ENCODE results near the gene PELI2.

The PELI2 gene

DNA sequence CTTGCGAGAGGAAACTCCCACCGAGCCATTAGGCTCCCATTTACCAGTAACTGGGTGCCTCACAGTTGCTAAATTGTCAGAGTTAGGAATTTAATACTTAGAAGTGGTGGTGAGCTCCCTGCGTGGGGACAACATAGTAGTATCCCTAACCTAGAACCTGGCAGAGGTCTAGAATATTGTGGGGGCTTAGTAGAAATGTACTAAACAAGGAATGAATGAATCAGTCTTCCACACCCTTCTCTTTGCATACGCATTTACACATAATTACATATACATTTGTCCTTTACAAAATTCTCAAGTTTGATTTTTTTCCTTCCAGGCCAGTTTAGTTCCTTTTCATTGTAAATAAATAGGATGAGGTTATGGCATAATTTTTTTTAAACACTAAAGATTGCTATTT, 24.1 kb downstream of the PELI2 start:
- H3K36me3 ChIP-seq = no peaks in the 10 kb centered on the region
- no peak for DNase-seq
- TF ChIP-seq, protein P1, sequence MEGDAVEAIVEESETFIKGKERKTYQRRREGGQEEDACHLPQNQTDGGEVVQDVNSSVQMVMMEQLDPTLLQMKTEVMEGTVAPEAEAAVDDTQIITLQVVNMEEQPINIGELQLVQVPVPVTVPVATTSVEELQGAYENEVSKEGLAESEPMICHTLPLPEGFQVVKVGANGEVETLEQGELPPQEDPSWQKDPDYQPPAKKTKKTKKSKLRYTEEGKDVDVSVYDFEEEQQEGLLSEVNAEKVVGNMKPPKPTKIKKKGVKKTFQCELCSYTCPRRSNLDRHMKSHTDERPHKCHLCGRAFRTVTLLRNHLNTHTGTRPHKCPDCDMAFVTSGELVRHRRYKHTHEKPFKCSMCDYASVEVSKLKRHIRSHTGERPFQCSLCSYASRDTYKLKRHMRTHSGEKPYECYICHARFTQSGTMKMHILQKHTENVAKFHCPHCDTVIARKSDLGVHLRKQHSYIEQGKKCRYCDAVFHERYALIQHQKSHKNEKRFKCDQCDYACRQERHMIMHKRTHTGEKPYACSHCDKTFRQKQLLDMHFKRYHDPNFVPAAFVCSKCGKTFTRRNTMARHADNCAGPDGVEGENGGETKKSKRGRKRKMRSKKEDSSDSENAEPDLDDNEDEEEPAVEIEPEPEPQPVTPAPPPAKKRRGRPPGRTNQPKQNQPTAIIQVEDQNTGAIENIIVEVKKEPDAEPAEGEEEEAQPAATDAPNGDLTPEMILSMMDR (IDR thresholded peaks at IDR 0.05; ENCODE audit: low read depth, low read length) = no peak
- H3K4me3 ChIP-seq (ENCODE audit: low read depth, low read length) = no peak overlapping the region
- H3K9me3 ChIP-seq = no peaks in the 10 kb centered on the region
- no peaks in the 10 kb centered on the region; the same call in 1 of the 2 replicates for H3K27me3 ChIP-seq
- H3K4me1 ChIP-seq = peaks cover 6% of the 10 kb centered on the region; the same call in 1 of the 2 replicates

DNA sequence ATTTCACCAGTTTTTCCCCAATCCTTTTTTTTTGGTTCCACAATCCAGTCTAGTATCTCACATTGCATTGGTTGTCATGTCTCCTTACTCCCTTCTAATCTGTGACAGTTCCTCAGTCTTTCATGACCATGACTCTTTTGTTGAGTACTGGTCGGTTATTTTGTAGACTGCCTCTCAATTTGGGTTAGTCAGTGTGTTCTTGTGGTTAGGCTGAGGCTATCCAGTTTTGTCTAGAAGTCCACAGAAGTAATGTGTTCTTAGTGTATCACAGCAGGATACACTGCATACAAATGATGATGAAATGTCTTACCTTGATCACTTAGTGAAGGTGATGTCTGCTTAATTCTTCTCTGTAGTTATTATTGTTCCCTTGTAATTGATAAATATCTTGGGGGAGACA, 24.8 kb downstream of the PELI2 start:
- DNase-seq = no peak
- Histone ChIP-seq H3K36me3 (no peaks in the 10 kb centered on the region), H3K27me3 (no peaks in the 10 kb centered on the region; the same call in 1 of the 2 replicates), H3K9me3 (no peaks in the 10 kb centered on the region), H3K4me1 (peaks cover under 1% of the 10 kb centered on the region; the same call in 1 of the 2 replicates), H3K4me3 (ENCODE audit: low read depth, low read length) (no peak overlapping the region)
- TF ChIP-seq, protein P1 (IDR thresholded peaks at IDR 0.05; ENCODE audit: low read depth, low read length) = no peak

DNA sequence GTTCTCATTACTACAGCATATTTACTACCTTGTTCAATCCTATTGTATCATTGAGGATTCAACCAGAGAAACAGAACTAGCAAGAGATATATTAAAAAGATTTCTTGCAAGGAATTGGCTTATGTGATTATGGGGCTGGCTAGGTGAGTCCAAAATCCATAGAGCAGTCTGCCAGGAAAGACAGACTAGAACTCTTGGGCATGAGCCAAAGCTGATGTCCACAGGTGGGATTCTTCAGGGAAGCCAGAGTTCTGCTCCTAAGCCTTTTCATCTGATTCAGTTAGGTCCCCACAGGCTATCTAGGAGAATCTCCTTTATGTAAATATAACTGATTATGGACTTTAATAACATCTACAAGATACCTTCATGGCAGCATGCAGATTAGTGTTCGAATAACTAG, 26.0 kb downstream of the PELI2 start:
- no peak for DNase-seq
- H3K27me3 ChIP-seq = no peaks in the 10 kb centered on the region
- no peaks in the 10 kb centered on the region for H3K9me3 ChIP-seq
- H3K4me1 ChIP-seq = no peaks in the 10 kb centered on the region; the same call in 1 of the 2 replicates
- H3K4me3 ChIP-seq (ENCODE audit: low read depth, low read length) = no peak overlapping the region
- H3K36me3 ChIP-seq = no peaks in the 10 kb centered on the region
- TF ChIP-seq, protein P1 (IDR thresholded peaks at IDR 0.05; ENCODE audit: low read depth, low read length) = no peak

DNA sequence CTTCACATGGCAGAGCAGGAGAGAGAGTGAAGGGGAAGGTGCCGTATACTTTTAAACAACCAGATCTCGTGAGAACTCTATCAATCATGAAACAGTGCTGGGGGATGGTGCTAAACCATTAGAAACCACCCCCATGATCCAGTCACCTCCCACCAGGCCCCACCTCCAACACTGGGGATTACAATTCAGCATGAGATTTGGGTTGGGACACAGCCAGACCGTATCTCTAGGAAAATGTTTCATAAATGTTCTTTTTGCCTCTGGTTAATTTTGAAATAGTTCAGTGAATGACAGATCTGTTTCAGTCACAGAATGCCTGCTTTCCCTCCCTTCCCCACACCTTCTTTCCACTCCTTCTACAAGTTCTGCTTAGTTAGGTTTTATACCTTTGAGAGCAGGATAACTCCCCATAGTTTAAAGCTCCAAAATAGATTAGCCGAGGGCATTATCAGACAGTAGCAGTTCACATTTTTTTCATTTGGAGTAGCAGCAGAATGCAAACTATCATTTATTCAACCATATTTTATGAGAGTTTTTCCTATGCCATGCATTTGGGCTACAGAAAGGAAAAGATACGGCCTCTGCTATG, 27.1 kb downstream of the PELI2 start:
- H3K9me3 ChIP-seq = no peaks in the 10 kb centered on the region
- H3K4me3 ChIP-seq (ENCODE audit: low read depth, low read length) = no peak overlapping the region
- TF ChIP-seq, protein P1 (IDR thresholded peaks at IDR 0.05; ENCODE audit: low read depth, low read length) = no peak
- DNase-seq = no peak
- H3K36me3 ChIP-seq = no peaks in the 10 kb centered on the region
- no peaks in the 10 kb centered on the region for H3K27me3 ChIP-seq
- no peaks in the 10 kb centered on the region; the same call in 1 of the 2 replicates for H3K4me1 ChIP-seq

DNA sequence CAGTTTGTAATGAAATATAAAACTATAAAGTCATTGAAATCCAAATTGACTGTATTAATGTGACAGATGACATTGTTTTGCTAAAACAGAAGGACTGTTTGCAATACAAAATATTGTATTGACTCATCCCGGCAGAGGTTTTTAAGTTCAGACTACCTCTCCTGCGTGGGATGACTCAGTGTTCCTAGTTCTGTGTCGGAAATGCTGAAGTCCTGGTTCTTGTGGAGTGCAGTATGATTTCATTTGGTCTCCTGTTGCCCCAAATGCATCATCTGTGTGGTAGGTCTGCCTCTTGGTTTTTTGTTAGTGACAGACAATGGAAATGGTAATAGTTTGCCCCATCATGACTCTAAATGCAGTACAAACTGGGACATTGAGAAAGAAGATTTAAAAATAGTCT, 27.8 kb downstream of the PELI2 start:
- no peaks in the 10 kb centered on the region for H3K27me3 ChIP-seq
- TF ChIP-seq, protein P1 (IDR thresholded peaks at IDR 0.05; ENCODE audit: low read depth, low read length) = no peak
- no peak overlapping the region for H3K4me3 ChIP-seq (ENCODE audit: low read depth, low read length)
- H3K4me1 ChIP-seq = no peaks in the 10 kb centered on the region; the same call in 1 of the 2 replicates
- DNase-seq = no peak
- H3K36me3 ChIP-seq = no peaks in the 10 kb centered on the region
- H3K9me3 ChIP-seq = no peaks in the 10 kb centered on the region

DNA sequence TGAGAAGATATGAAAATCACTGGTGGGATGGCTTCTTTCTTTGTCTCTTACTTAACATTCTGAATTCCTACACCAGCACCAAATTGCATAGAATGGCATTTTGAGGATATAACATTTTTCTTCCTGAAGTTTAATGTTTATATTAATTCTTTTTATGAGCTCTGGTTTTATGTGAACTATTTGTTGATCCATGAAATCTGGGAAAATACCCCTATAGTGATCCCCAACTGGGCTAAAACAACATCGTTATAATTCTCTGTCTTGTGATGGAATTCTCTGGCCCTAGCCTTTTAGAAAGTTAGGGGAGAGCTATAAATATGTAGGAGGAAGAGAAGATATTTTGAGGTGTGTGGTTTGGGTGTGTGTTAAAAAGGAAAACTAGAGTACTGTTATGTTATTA, 29.2 kb downstream of the PELI2 start:
- no peak overlapping the region for H3K4me3 ChIP-seq (ENCODE audit: low read depth, low read length)
- DNase-seq = no peak
- no peaks in the 10 kb centered on the region for H3K36me3 ChIP-seq
- TF ChIP-seq, protein P1 (IDR thresholded peaks at IDR 0.05; ENCODE audit: low read depth, low read length) = no peak
- no peaks in the 10 kb centered on the region; the same call in 1 of the 2 replicates for H3K4me1 ChIP-seq
- H3K9me3 ChIP-seq = no peaks in the 10 kb centered on the region
- no peaks in the 10 kb centered on the region for H3K27me3 ChIP-seq

All from BE2C (cell line).